K562 (cell line): ENCODE results near the gene KRI1. TPM values are rescaled to one million over a fixed set of nuclear protein-coding genes. Genes with fewer than 3 reads are reported as not detected.

ENCODE experiments used
- ATAC-seq: fragments of 200-7000 bp; cut with Tn5 transposase; 3 replicates; pipeline ENCODE4 v1.9.1; 2020; ENCODE audit warnings: moderate library complexity
- BruUV-seq: library from RNA; stranded (reverse); fragments of 400-500 nt; replicated peaks from 2 replicates; lab custom pipeline; 2021; lab: Mats Ljungman, UMichigan
- CTCF ChIA-PET: fragments of 300-600 bp; formaldehyde crosslinking; extraction: SDS; loops from one replicate; lab custom pipeline; 2021; ENCODE audit warnings: low intra/inter-chr PET ratio; lab: Yijun Ruan, JAX
- POLR2A ChIA-PET: fragments of 300-600, 350-650 bp; sonication (Branson Sonifier 250); formaldehyde crosslinking; extraction: SDS; loops from one replicate; lab custom pipeline; 2021; ENCODE audit warnings: antibody characterized with exemption, inconsistent platforms; lab: Yijun Ruan, JAX
- DNase-seq, 4 experiments: peaks; one replicate each; pipeline versions ENCODE4 v3.0.0 to v3.0.0-alpha.2; 2011 to 2018; ENCODE audit warnings: low spot score in 3 of 4, mixed read lengths in 3 of 4; ENCODE audit errors: extremely low read depth in 1 of 4
- FAIRE-seq: peaks from 2 replicates; lab custom pipeline; 2011; peaks lifted over from hg19 to GRCh38; lab: Jason Lieb, UNC
- H2AFZ ChIP-seq: 2 replicates; pipeline ENCODE4 v1.6.0; 2011; ENCODE audit warnings: low read depth, low read length, control low read depth, inconsistent platforms
- H3K27ac ChIP-seq: fragments of 200-600 bp; 3 replicates; pipeline ENCODE4 v1.8.0; 2011; ENCODE audit warnings: low read depth, mild to moderate bottlenecking, control low read depth, inconsistent platforms, low read length, moderate library complexity, mixed read lengths; ENCODE audit errors: extremely low read depth
- H3K27me3 ChIP-seq, 2 experiments: fragments of 300-600 bp in 1 of 2; 2 replicates in 1 of 2; 3 replicates in 1 of 2; pipeline versions ENCODE4 v1.6.0 to v1.8.0; 2011; ENCODE audit warnings: inconsistent platforms in 2 of 2, low read length in 2 of 2, mild to moderate bottlenecking in 1 of 2, mixed read lengths in 1 of 2, moderate library complexity in 1 of 2; ENCODE audit not compliant: control insufficient read depth in 2 of 2, insufficient read depth in 2 of 2
- H3K36me3 ChIP-seq: fragments of 300-600 bp; 3 replicates; pipeline ENCODE4 v1.8.0; 2011; ENCODE audit warnings: mild to moderate bottlenecking, low read length, inconsistent platforms; ENCODE audit not compliant: control insufficient read depth, insufficient read depth
- H3K4me1 ChIP-seq, 2 experiments: fragments of 200-600 bp in 1 of 2; replicated peaks in 1 of 2; 2 replicates in 1 of 2; 3 replicates in 1 of 2; pipeline versions ENCODE4 v1.5.1 to v1.8.0; 2011; ENCODE audit warnings: inconsistent platforms in 2 of 2, low read length in 2 of 2, mild to moderate bottlenecking in 1 of 2, mixed read lengths in 1 of 2, moderate library complexity in 1 of 2; ENCODE audit not compliant: control insufficient read depth in 2 of 2, insufficient read depth in 2 of 2
- H3K4me2 ChIP-seq: 2 replicates; pipeline ENCODE4 v1.6.1; 2011; ENCODE audit warnings: low read length, control low read depth, inconsistent platforms, mixed read lengths; ENCODE audit not compliant: insufficient read depth
- H3K4me3 ChIP-seq: fragments of 200-600 bp; sonication (generic), shearing (Covaris generic); 2 replicates; pipeline ENCODE4 v1.5.1; 2016; ENCODE audit warnings: control low read depth, inconsistent platforms
- H3K79me2 ChIP-seq: fragments of 200-600 bp; 3 replicates; pipeline ENCODE4 v1.8.0; 2011; ENCODE audit warnings: low read length, inconsistent platforms; ENCODE audit not compliant: control insufficient read depth, insufficient read depth
- H3K9ac ChIP-seq, 2 experiments: 2 replicates each; pipeline versions ENCODE4 v1.6.0 to v1.6.1; 2011; ENCODE audit warnings: low read depth in 2 of 2, low read length in 2 of 2, control low read depth in 1 of 2, inconsistent platforms in 1 of 2, mild to moderate bottlenecking in 1 of 2, mixed read lengths in 1 of 2; ENCODE audit not compliant: insufficient read depth in 1 of 2
- H3K9me1 ChIP-seq: one replicate; pipeline ENCODE4 v1.6.0; 2011; ENCODE audit warnings: inconsistent platforms, mild to moderate bottlenecking, low read length, moderate library complexity; ENCODE audit not compliant: control insufficient read depth, insufficient read depth
- H3K9me3 ChIP-seq: replicated peaks from 2 replicates; pipeline ENCODE4 v1.5.1; 2011; ENCODE audit warnings: low read depth, low read length, inconsistent platforms; ENCODE audit not compliant: control insufficient read depth, insufficient read depth
- H4K20me1 ChIP-seq: replicated peaks from 2 replicates; pipeline ENCODE4 v1.6.1; 2011; ENCODE audit warnings: low read length, inconsistent platforms, mixed read lengths; ENCODE audit not compliant: control insufficient read depth, insufficient read depth
- CTCF ChIP-seq, 3 experiments: IDR thresholded peaks in 2 of 3; conservative IDR thresholded peaks in 1 of 3; 2 replicates each; pipeline ENCODE4 v1.5.1; 2011 to 2012; ENCODE audit warnings: low read length in 3 of 3, mild to moderate bottlenecking in 3 of 3, control low read depth in 2 of 3, improper control_type of control experiment in 1 of 3, inconsistent platforms in 1 of 3, low read depth in 1 of 3, mixed read lengths in 1 of 3, moderate library complexity in 1 of 3; ENCODE audit not compliant: insufficient read depth in 2 of 3
- KDM1A ChIP-seq, 2 experiments: fragments of 450-650 bp; IDR thresholded peaks; 2 replicates each; pipeline ENCODE4 v1.6.1; 2016; ENCODE audit warnings: mild to moderate bottlenecking in 2 of 2
- NFIC ChIP-seq: fragments of 450-650 bp; IDR thresholded peaks from 2 replicates; pipeline ENCODE4 v1.6.1; 2017; ENCODE audit warnings: mild to moderate bottlenecking, inconsistent platforms
- WGBS: fragments of 100-300 bp; shearing (Covaris generic); methylation state at CpG from one replicate; pipeline ENCODE4 v1.1.6; 2016; ENCODE audit warnings: low coverage, mixed read lengths; ENCODE audit not compliant: insufficient coverage; ENCODE audit errors: missing lambda C conversion rate; 5-methylcytosine and 5-hydroxymethylcytosine counted together
- in situ Hi-C: fragments of 300-500 bp; cut with MboI; formaldehyde crosslinking; loops from 4 replicates; pipeline ENCODE4 v1.15.0; 2018; ENCODE audit warnings: inconsistent platforms, mixed read lengths
- intact Hi-C: fragments of 100-400 bp; cut with micrococcal nuclease; formaldehyde crosslinking; loops from 2 replicates; pipeline ENCODE4 v1.14.2; 2022
- polyA plus RNA-seq, 8 experiments: library from polyadenylated mRNA; depleted of rRNA in 4 of 8; stranded (reverse) in 5 of 8; unstranded in 3 of 8; fragments of >200 nt; fragmentation: Nextera tagmentation in 2 of 8; fragmentation: Illumina TruSeq in 1 of 8; extraction: Ambion mirVana in 2 of 8; extraction: Trizol in 1 of 8; gene quantifications; 2 replicates each; pipeline versions ENCODE4 v1.2.1 to v1.2.3, GENCODE V29; 2011 to 2014; ENCODE audit warnings: inconsistent platforms in 1 of 8, missing spikeins in 1 of 8
- total RNA-seq, 7 experiments: library from RNA; depleted of rRNA in 6 of 7; stranded (reverse); fragments of >200 nt in 6 of 7; fragmentation: Illumina TruSeq in 2 of 7; extraction: Trizol in 2 of 7; gene quantifications; 2 replicates each; pipeline versions ENCODE4 v1.2.1 to v1.2.3, GENCODE V29; 2011 to 2021; ENCODE audit warnings: low replicate concordance in 1 of 7

Gene KRI1
- total and polyA plus RNA-seq, 9 of the 15 experiments (the other 6 are each of a cell fraction or from before 2014, with no cell fraction given) = 1.1 to 50.7 (median 24.7) TPM

GRCh38 chr19:10508036-10508435 lies 57.8 kb downstream of the KRI1 start:
- ATAC-seq = no peak
- Histone ChIP-seq H4K20me1 (no peaks in the 10 kb centered on the region), H3K9me3 (no peaks in the 10 kb centered on the region), H3K36me3 (no peaks in the 10 kb centered on the region), H2AFZ (no peak overlapping the region), H3K4me2 (no peak overlapping the region), H3K79me2 (peaks cover 6% of the 10 kb centered on the region; the same call in 2 of the 3 replicates), H3K9ac (no peak overlapping the region), H3K9me1 (no peaks in the 10 kb centered on the region), H3K27me3 (peaks cover 0 to 1% of the 10 kb centered on the region in 2 experiments; a peak in 2 of 5 replicates), H3K4me1 (peaks cover 0 to 34% of the 10 kb centered on the region in 2 experiments; a peak in 3 of 5 replicates), H3K4me3 (no peak overlapping the region), H3K27ac (no peak overlapping the region)
- no TSS peak for BruUV-seq
- WGBS = 64% methylated on average over 11 of the region's 16 CpGs
- DNase-seq = no peak
- CTCF ChIA-PET = no interaction called here
- TF ChIP-seq NFIC = no peak
- TF ChIP-seq KDM1A (IDR thresholded peaks at IDR 0.05) = 0 out of 4 replicates have a peak, but pooled peaks of 1 of the 2 experiments have one; percentile 14
- no peak for TF ChIP-seq CTCF (IDR thresholded peaks at IDR 0.05 in 2 of 3, conservative IDR thresholded peaks at IDR 0.05 in 1 of 3; ENCODE audit: insufficient read depth in 2 of 3, low read depth in 1 of 3, low read length in 3 of 3)
- intact Hi-C loops = loop anchor here (5.0 kb wide), 1 partner anchor 34 kb away; the partner anchor contains the start of gene ATG4D
- POLR2A ChIA-PET = interaction anchor here (0.8 to 2.1 kb wide), 3 partner anchors 15 to 48 kb away, joined by 3 to 8 read pairs (median 5); no protein-coding TSS in a partner anchor
- in situ Hi-C loops = no loop called here
- no peak for FAIRE-seq
